ENCODE results near the gene TNNT2. TPM values are rescaled to one million over a fixed set of nuclear protein-coding genes. Genes with fewer than 3 reads are reported as not detected.
A peak's percentile ranks its signal among the peaks of the same experiment; 100 is the strongest.

TNNT2 gene
- total and polyA plus RNA-seq, 2 of the 13 experiments (the other 11 are each of a cell fraction or from before 2014, with no cell fraction given) = 0.20 to 0.63 TPM

DNA sequence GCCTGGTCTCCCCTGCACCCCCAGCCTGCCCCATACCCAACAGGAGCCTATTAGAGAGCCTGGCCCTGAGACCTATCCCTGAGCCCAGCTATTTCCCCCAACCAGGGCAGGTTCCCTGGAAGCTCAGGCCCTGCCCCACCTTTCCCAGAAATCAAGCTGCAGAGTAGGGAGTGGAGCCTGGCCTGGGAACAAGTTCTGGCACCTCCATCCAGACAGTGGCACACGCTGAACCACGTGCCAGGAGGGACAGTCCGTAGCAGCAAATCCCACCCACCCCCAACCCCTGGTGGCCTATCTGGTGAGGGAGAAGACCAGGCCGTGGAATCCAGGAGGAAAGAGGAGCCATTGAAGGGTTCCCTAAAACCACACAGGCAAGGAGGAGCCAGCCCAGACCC, 22.6 kb downstream of the TNNT2 start:
- ChIA-PET CTCF (ENCODE audit: low intra/inter-chr PET ratio, low total read pairs) (no interaction called here), POLR2A (no interaction called here)
- TF ChIP-seq ATF1 (CRISPR knock-in tag; IDR thresholded peaks at IDR 0.05) (no peak), ZFP62 (CRISPR knock-in tag; IDR thresholded peaks at IDR 0.05) (no peak), ZNF143 (CRISPR knock-in tag; IDR thresholded peaks at IDR 0.05) (no peak), ZNF234 (CRISPR knock-in tag; conservative IDR thresholded peaks at IDR 0.05) (no peak), POGZ (CRISPR knock-in tag; IDR thresholded peaks at IDR 0.05) (no peak), ARID2 (CRISPR knock-in tag; IDR thresholded peaks at IDR 0.05; ENCODE audit: borderline replicate concordance) (no peak)
- WGBS (ENCODE audit: low lambda C conversion rate) = 0% methylated on average over 1 of the region's 4 CpGs
- Histone ChIP-seq H3K4me1 (ENCODE audit: insufficient read depth, low read length) (no peaks in the 10 kb centered on the region), H2AFZ (ENCODE audit: low read length) (no peak overlapping the region), H3K9me3 (ENCODE audit: low read length) (no peaks in the 10 kb centered on the region), H4K20me1 (ENCODE audit: insufficient read depth, low read length) (no peaks in the 10 kb centered on the region), H3K9ac (ENCODE audit: insufficient read depth, low read depth, low read length) (no peak overlapping the region), H3K27me3 (ENCODE audit: control insufficient read depth in 1 of 2, insufficient read depth in 2 of 2, low read length in 2 of 2) (peaks cover 2 to 22% of the 10 kb centered on the region in 2 experiments), H3K4me2 (ENCODE audit: low read depth, low read length) (no peak overlapping the region), H3K4me3 (replicated peaks in 1 of 3; ENCODE audit: insufficient read depth in 1 of 3, low read depth in 2 of 3, low read length in 3 of 3) (no peak overlapping the region), H3K27ac (ENCODE audit: extremely low read length, insufficient read depth, low read length) (no peak overlapping the region), H3K36me3 (replicated peaks in 1 of 2; ENCODE audit: control insufficient read depth in 1 of 2, insufficient read depth in 2 of 2, low read length in 2 of 2) (no peaks in the 10 kb centered on the region), H3K79me2 (ENCODE audit: insufficient read depth, low read length) (no peaks in the 10 kb centered on the region)
- in situ Hi-C loops (cut with HindIII; ENCODE audit: extremely low pct_ligation_motif_present, low pct_unique_long_range_greater_than_20kb) = no loop called here
- FAIRE-seq (no peak), ATAC-seq (no peak), DNase-seq (ENCODE audit: low spot score) (no peak)
- BruUV-seq (replicated peaks) = no TSS peak
- intact Hi-C loops (cut with micrococcal nuclease; ENCODE audit: unreplicated experiment) = no loop called here

DNA sequence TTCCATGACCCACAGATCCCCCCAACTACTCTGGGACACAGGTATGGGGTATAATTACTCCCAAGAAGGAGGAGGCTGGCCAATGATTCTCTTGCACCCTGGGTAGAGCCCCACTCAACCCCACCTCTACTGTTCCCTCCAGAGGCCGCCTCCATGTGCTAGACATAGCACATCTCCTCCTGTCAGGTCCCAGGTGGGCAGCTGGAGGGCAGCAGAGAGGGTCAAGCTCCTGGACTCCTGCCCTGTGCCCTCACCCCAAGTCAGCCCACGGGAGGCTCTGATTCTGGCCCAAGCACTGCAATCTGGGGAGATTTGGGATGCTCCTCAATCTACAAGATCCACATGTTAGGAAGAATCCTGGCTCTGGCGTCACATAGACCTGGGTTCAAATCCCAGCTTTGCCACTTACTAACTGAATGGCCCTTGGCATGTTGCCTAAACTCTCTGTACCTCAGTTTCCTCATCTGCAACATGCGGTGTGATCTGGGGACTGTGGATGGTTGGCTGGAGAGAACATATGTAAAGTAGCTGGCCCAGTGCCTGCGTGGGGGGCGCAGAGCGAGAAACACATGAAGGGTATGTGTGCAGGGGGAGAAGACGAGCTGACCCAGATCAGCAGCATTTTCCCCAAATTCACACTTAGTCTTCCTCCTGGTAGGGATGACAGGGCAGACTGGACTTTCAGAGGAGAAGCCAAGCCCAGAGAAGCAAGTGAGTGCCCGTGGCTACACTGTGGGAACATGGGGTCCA, 23.2 kb downstream of the TNNT2 start:
- peaks cover 2 to 26% of the 10 kb centered on the region in 2 experiments for H3K27me3 ChIP-seq (ENCODE audit: control insufficient read depth in 1 of 2, insufficient read depth in 2 of 2, low read length in 2 of 2)
- no peak overlapping the region for H3K4me2 ChIP-seq (ENCODE audit: low read depth, low read length)
- ATAC-seq = 0 out of 3 replicates have a peak, but pooled peaks have one; percentile 27
- in situ Hi-C loops (cut with HindIII; ENCODE audit: extremely low pct_ligation_motif_present, low pct_unique_long_range_greater_than_20kb) = no loop called here
- H3K9ac ChIP-seq (ENCODE audit: insufficient read depth, low read depth, low read length) = no peak overlapping the region
- intact Hi-C loops (cut with micrococcal nuclease; ENCODE audit: unreplicated experiment) = no loop called here
- no peak overlapping the region for H3K4me3 ChIP-seq (replicated peaks in 1 of 3; ENCODE audit: insufficient read depth in 1 of 3, low read depth in 2 of 3, low read length in 3 of 3)
- ChIA-PET POLR2A (no interaction called here), CTCF (ENCODE audit: low intra/inter-chr PET ratio, low total read pairs) (no interaction called here)
- no peak overlapping the region for H2AFZ ChIP-seq (ENCODE audit: low read length)
- no TSS peak for BruUV-seq (replicated peaks)
- H4K20me1 ChIP-seq (ENCODE audit: insufficient read depth, low read length) = no peaks in the 10 kb centered on the region
- 33% methylated on average over 7 of the region's 9 CpGs for WGBS (ENCODE audit: low lambda C conversion rate)
- H3K36me3 ChIP-seq (replicated peaks in 1 of 2; ENCODE audit: control insufficient read depth in 1 of 2, insufficient read depth in 2 of 2, low read length in 2 of 2) = no peaks in the 10 kb centered on the region
- H3K27ac ChIP-seq (ENCODE audit: extremely low read length, insufficient read depth, low read length) = no peak overlapping the region
- no peaks in the 10 kb centered on the region for H3K79me2 ChIP-seq (ENCODE audit: insufficient read depth, low read length)
- no peak for DNase-seq (ENCODE audit: low spot score)
- no peak for FAIRE-seq
- no peaks in the 10 kb centered on the region for H3K9me3 ChIP-seq (ENCODE audit: low read length)
- H3K4me1 ChIP-seq (ENCODE audit: insufficient read depth, low read length) = no peaks in the 10 kb centered on the region
- TF ChIP-seq, protein P1, sequence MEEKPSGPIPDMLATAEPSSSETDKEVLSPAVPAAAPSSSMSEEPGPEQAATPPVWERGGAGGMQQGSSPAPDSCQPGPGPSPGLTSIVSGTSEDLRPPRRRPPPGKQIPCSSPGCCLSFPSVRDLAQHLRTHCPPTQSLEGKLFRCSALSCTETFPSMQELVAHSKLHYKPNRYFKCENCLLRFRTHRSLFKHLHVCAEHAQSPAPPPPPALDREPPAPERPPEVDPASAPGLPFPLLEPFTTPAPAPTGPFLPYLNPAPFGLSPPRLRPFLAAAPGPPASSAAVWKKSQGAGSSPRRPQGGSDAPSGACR (CRISPR knock-in tag; IDR thresholded peaks at IDR 0.05) = no peak
- TF ChIP-seq, protein P2, sequence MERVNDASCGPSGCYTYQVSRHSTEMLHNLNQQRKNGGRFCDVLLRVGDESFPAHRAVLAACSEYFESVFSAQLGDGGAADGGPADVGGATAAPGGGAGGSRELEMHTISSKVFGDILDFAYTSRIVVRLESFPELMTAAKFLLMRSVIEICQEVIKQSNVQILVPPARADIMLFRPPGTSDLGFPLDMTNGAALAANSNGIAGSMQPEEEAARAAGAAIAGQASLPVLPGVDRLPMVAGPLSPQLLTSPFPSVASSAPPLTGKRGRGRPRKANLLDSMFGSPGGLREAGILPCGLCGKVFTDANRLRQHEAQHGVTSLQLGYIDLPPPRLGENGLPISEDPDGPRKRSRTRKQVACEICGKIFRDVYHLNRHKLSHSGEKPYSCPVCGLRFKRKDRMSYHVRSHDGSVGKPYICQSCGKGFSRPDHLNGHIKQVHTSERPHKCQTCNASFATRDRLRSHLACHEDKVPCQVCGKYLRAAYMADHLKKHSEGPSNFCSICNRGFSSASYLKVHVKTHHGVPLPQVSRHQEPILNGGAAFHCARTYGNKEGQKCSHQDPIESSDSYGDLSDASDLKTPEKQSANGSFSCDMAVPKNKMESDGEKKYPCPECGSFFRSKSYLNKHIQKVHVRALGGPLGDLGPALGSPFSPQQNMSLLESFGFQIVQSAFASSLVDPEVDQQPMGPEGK (CRISPR knock-in tag; IDR thresholded peaks at IDR 0.05) = no peak
- TF ChIP-seq ZIK1 (CRISPR knock-in tag; IDR thresholded peaks at IDR 0.05; ENCODE audit: borderline replicate concordance, low read depth) (no peak), ZNF670 (CRISPR knock-in tag; IDR thresholded peaks at IDR 0.05; ENCODE audit: borderline replicate concordance) (no peak), IRF2 (CRISPR knock-in tag; IDR thresholded peaks at IDR 0.05) (no peak), HDAC1 (CRISPR knock-in tag; IDR thresholded peaks at IDR 0.05) (no peak), FOXP1 (IDR thresholded peaks at IDR 0.05) (no peak), FOXP1 (CRISPR knock-in tag; IDR thresholded peaks at IDR 0.05) (no peak)
